HCT116 (cell line): ENCODE data around the gene CDH13.

Source experiments
- ATF3 ChIP-seq: IDR thresholded peaks from 2 replicates; pipeline ENCODE4 v1.6.1; 2012
- CBX3 ChIP-seq: IDR thresholded peaks from 2 replicates; pipeline ENCODE4 v1.6.1; 2012; ENCODE audit warnings: low read depth
- CTCF ChIP-seq, 3 experiments: fragments of 200-600 bp in 1 of 3; sonication (generic) in 1 of 3; IDR thresholded peaks in 2 of 3; conservative IDR thresholded peaks in 1 of 3; 2 replicates each; pipeline ENCODE4 v1.5.1; 2012 to 2017; ENCODE audit warnings: low read depth in 2 of 3, low read length in 2 of 3, antibody characterized with exemption in 1 of 3, borderline replicate concordance in 1 of 3, control low read depth in 1 of 3, mild to moderate bottlenecking in 1 of 3, mixed read lengths in 1 of 3, mixed run types in 1 of 3, moderate library complexity in 1 of 3; ENCODE audit not compliant: insufficient read depth in 1 of 3
- EZH2phosphoT487 ChIP-seq: fragments of 200-600 bp; IDR thresholded peaks from 2 replicates; pipeline ENCODE4 v1.6.1; 2018; ENCODE audit warnings: antibody characterized with exemption, borderline replicate concordance
- MAX ChIP-seq: IDR thresholded peaks from 2 replicates; pipeline ENCODE4 v1.6.1; 2012
- POLR2A ChIP-seq: IDR thresholded peaks from 2 replicates; pipeline ENCODE4 v1.7.0; 2011; ENCODE audit warnings: borderline replicate concordance; ENCODE audit not compliant: insufficient read depth, insufficient read length; ENCODE audit errors: extremely low read depth
- POLR2AphosphoS5 ChIP-seq: IDR thresholded peaks from 2 replicates; pipeline ENCODE4 v1.6.1; 2011; ENCODE audit warnings: mild to moderate bottlenecking, low read depth, low read length, moderate library complexity
- REST ChIP-seq: IDR thresholded peaks from 2 replicates; pipeline ENCODE4 v1.6.1; 2012; ENCODE audit warnings: low read depth

GRCh38 chr16:83145297-83145696, 518.5 kb downstream of the CDH13 start:
- TF ChIP-seq CTCF (IDR thresholded peaks at IDR 0.05 in 2 of 3, conservative IDR thresholded peaks at IDR 0.05 in 1 of 3; ENCODE audit: borderline replicate concordance in 1 of 3, insufficient read depth in 1 of 3, low read depth in 2 of 3, low read length in 2 of 3), result no peak
- no peak for TF ChIP-seq POLR2A
- TF ChIP-seq REST, result no peak
- TF ChIP-seq POLR2AphosphoS5, result no peak
- TF ChIP-seq MAX, result no peak
- no peak for TF ChIP-seq CBX3
- TF ChIP-seq ATF3, result no peak
- no peak for TF ChIP-seq EZH2phosphoT487
